ENCODE measurements around the gene HYI.
"Not testable (repeated sequence)": the region's sequence is repeated elsewhere in the genome, so short reads cannot be mapped to it uniquely, and the experiment has no call there.

HYI gene

DNA sequence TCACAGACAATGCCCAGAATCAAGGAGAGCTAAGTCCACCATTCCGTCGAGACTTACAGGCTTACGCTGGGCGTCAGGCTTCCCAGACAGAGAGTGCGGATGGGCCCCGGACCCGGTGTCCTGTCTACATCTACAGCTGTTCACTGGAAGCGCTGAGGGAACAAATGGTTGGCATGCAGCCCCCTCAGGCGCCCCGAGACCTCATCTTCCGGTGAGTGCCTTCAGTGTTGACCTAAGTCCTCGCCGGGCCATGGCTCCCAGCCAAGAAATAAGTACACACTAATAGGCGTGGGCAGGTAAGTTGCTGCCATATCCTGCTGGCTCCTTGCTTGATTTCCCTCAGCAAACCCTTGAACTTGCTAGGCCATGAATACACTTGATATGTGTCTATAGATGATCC, 26.2 kb downstream of the HYI start:
- no peak for DNase-seq (ENCODE audit: low read depth)

DNA sequence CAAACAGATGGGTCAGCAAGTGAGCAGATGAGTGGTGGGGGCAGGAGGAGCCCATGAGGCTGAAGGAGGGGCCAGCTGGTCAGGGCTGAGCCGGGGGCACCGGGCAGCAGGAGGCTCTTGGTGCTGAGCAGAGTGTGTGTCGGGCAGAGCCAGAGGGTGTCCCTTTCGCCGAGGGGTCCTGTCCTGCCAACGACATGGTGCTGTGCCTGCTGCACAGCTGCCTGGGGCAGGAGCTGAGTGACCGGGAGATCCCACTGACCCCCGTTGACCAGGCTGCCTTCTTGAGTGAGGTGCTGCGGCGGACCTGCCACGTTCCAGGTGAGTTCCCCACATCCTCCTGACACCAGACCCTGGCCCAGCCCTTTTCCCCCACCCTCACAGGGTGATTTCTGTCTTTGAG, 27.5 kb downstream of the HYI start:
- DNase-seq (ENCODE audit: low read depth) = no peak

DNA sequence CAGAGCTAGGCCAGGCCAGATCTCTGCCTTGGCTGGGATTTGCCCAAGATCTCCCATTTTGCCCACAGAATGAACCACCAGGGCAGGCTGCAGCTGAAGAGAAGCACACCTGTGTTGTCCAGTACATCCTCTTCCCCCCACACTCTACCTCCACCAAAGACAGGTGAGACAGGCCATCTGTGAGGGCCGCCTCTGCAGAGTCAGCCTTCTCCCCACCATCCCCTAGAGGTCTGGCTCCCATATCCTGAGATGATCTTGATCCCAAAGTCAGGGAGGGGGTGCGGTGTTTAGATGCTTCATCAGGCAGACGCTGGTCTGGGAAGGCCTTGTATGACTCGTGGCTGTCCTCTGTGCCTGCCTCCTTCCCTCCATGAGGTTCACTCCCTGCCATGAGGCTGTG, 28.7 kb downstream of the HYI start:
- DNase-seq (ENCODE audit: low read depth) = no peak

DNA sequence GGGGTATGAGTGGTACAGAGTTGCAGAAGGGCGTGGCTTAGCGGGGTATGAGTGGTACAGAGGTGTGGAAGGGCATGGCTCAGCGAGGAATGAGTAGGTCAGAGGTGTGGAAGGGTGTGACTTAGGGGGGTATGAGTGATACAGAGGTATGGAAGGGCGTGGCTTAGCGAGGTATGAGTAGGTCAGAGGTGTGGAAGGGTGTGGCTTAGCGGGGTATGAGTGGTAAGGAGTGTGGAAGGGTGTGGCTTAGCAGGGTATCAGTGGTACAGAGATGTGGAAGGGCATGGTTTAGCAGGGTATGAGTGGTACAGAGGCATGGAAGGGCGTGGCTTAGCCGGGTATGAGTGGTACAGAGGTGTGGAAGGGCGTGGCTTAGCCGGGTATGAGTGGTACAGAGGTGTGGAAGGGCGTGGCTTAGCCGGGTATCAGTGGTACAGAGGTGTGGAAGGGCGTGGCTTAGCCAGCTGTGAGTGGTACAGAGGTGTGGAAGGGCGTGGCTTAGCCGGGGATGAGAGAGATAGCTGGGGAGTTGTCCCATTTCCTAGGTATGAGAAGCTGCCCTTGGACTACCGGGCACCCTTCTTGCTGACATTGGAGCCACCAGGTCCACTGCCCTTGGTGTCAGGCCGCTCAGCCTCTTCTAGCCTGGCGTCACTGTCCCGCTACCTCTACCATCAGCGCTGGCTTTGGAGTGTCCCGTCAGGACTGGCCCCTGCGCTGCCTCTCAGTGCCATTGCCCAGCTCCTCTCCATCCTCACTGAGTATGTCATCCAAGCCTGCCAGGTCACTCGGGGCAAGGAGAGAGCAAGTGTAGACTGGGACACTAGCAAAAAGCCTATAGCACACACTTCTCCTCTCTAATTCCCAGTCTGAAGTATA, 29.8 kb downstream of the HYI start:
- no peak for DNase-seq (ENCODE audit: low read depth)

DNA sequence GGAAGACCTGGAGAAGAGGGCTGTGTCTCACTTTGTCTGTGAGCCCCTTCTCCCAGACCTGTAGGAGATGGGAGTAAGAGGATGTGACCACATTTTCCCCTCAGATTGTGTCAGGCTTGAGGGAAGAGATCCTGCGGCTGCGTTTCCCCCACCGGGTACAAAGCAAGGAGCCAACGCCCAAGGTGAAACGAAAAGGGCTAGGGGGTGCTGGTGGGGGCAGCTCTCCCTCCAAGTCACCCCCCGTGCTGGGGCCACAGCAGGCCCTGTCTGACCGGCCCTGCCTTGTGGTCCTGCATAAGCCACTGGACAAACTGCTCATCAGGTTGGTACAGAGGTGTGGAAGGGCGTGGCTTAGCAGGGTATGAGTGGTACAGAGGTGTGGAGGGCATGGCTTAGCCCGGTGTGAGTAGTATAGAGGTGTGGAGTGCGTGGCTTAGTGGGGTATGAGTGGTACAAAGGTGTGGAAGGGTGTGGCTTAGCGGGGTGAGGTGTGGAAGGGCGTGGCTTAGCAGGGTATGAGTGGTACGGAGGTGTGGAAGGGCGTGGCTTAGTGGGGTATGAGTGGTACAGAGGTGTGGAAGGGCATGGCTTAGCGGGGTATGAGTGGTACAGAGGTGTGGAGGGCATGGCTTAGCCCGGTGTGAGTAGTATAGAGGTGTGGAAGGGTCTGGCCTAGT, 30.6 kb downstream of the HYI start:
- no peak for DNase-seq (ENCODE audit: low read depth)

DNA sequence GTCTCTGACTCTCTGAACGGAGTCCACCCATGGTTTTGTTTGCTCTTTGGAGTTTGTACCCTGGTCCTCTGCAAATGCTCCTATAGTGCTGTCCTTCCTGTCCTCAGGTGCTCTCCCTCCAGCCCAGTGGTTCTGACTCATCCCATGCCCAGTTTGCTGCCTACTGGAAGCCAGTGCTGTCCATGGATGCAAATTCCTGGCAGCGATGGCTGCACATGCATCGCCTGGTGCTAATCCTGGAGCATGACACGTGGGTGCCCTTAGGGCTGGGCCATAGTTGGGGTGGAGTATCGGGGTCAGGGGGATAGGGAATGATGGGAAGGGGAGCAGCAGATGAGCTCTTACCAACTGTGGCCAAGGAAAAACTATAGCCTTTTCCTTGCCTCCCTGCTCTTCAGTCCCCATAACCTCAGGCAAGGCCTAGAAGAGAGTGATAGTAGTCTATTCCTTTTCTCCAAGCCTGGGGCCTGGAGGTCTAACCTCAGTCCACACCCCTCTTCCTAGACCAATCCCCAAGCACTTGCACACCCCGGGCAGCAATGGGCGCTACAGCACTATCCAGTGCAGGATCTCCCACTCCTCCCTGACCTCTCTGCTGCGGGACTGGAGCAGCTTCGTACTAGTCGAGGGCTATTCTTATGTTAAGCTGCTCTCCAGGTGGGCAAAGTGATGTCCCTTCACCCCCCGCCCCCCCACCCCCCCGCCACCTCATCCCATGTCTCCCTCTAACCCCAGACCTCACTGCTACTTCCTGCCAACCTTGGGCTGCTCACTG, 31.6 kb downstream of the HYI start:
- no peak for DNase-seq (ENCODE audit: low read depth)

DNA sequence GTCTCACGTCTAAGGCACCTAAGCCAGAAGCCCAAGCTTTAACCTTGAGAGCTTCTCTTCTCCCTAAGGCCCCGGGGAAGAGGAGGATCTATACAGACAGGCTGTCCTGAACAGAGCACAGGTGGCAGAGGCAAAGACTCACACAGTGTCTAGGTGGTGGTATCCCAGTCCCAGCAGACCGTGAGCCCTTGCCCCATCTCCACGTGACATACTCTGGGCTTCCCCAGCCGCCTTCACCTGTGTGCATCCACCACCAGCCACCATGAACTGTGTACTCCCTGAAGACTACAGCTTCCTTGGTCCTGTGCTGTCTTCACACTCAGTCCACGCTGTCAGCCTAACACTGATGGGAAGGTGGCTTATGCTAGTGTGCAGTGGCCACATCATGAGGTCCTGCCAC, 32.3 kb downstream of the HYI start:
- DNase-seq (ENCODE audit: low read depth) = no peak

DNA sequence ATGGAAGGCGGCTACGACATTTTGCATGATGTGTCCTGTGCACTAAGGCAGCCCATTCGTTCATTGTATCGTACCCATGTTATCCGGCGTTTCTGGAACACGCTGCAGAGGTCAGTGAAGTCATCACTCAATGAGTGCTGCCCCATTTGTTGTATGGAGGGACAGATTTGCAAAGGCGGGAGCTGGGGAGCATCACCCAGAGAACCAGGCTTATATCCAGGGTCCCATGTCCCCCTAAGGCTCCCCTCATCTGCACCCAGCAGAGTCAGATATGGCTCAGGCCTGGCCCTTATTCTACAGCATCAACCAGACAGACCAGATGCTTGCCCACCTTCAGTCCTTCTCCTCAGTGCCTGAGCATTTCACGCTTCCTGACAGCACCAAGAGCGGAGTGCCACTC, 32.9 kb downstream of the HYI start:
- no peak for DNase-seq (ENCODE audit: low read depth)

DNA sequence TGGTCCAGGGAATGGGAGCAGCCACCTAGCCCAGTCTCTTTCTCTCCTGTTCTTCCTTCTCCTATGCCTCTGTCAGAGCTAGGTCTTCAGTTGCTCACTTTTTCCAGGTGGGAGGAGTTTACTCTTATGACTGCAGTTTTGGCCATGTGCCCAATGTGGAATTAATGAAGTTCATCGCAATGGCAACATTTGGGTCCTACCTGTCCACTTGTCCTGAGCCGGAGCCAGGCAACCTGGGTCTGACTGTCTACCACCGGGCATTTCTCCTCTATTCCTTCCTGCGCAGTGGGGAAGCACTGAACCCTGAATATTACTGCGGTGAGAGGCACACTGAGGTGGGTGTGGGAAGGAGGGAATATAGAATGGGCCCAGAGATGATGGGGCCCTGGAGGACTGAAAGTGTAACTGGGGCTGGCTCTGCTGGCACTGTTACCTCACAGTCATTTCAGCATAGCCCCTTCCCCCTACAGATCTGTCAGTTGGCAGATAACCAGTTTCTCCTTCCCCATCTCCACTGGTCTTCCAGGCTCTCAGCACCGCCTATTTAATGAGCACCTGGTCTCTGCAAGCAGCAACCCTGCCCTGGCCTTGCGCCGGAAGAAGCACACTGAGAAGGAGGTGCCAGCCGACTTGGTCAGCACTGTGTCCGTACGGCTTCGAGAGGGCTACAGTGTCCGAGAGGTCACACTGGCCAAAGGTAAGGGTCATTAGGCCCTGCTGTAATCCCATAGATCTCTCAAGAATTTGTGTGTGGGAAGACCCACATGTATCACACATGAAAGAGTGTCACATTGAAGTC, 33.9 kb downstream of the HYI start:
- no peak for DNase-seq (ENCODE audit: low read depth)

DNA sequence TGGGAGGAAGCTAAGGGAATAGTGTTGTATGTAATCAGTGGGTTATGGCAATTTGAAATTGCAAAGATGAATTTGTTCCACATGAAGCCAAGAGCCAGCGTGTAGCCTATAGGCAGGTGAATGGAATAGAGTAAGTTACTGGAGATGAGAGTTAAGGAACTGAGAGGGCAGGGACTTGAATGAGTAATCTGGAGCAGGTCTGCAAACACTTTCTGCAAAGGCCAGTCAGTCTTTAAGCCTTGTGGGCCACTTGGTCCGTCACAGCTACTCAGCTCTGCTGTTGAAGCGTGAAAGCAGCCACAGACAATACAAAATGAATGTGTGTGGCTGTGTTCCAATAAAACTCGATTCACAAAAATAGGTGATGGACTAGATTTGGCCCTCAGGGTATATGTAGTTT, 34.9 kb downstream of the HYI start:
- no peak for DNase-seq (ENCODE audit: low read depth)

DNA sequence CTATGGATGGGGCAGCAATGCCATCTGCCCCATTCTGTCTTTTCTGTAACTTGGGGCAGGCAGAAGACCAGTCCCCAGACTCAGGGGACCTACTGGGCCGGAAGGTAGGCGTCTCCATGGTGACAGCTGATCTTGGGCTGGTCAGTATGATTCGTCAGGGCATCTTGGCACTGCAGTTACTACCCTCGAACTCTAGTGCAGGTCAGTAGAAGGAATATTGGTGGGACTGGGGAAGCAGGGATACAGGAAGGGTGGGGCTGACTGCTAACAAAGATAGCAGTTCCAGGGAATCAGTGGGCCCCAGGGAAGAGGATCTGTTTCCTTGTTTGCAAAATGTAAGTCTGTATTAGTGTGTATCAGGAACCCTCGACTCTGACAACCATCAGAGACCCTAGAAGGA, 37.8 kb downstream of the HYI start:
- DNase-seq (ENCODE audit: low read depth) = no peak

DNA sequence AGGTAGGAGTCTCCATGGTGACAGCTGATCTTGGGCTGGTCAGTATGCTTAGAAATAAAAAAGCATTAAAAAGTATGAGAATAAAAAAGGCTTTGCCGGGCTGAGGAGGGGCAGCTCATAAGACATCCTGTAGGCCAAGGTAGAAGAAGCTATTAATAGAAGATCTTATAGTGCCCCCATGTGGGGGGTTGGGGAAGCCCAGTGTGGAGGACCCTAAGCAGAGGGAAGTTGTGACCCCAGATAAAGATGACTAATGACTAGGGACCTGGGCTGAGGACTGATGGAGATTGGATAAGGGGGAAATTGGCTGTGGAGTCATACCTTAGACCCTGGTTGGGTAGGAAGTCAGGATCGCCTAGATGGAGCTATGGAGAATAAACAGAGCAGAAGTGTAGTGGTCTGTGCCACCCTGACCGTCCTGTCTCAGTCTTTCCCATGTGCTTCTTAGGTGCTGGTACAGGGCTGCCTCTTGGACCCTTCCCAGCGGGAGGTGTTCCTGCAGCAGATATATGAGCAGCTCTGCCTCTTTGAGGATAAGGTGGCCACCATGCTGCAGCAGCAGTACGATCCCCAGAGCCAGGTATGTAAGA, 39.0 kb downstream of the HYI start:
- DNase-seq (ENCODE audit: low read depth) = no peak

DNA sequence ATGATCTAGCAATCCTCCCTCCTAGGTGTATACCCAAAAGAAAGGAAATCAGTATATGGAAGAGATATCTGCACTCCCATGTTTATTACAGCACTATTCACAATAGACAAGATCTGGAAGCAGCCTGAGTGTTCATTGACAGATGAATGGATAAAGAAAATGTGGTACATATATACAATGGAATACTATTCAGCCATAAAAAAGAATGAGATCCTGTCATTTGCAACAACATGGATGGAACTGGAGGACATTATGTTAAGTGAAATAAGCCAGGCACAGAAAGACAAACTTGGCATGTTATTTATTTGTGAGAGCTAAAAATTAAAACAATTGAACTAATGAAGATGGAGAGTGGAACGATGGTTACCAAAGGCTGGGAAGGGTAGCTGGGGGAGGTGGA, 40.3 kb downstream of the HYI start:
- not testable (repeated sequence) for DNase-seq (ENCODE audit: low read depth)

DNA sequence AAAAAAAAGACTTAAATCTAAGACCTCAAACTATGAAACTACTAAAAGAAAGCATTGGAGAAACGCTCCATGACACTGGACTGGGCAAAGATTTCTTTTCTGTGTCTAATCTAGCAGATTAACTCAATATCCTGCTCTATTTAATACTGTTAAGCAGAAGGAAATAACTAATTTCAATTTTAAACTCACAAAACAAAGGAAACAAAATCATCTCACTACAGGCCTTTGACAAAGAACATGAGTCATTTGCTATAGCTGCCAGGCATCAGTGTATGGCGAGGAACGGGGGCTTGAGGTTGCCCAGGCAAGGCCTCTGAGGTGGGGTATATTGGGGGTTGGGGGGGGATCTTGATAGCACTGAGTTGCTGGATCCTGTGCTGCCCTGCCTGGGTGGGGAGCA, 43.2 kb downstream of the HYI start:
- DNase-seq (ENCODE audit: low read depth) = no peak

DNA sequence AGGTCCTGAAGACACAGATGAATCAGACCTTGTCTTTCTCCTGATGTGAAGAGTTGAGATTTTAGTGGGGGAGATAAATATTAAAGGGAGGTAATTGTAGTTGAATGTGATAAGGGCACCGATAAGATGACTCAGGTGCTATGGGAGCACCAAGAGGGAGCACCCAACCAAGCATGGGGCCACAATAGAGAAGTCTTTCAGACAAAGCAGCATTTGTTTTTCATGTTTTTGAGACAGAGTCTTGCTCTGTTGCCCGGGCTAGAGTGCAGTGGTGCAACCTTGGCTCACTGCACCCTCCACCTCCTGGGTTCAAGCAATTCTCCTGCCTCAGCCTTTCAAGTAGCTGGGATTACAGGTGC, 47.9 kb downstream of the HYI start:
- DNase-seq (ENCODE audit: low read depth) = no peak

DNA sequence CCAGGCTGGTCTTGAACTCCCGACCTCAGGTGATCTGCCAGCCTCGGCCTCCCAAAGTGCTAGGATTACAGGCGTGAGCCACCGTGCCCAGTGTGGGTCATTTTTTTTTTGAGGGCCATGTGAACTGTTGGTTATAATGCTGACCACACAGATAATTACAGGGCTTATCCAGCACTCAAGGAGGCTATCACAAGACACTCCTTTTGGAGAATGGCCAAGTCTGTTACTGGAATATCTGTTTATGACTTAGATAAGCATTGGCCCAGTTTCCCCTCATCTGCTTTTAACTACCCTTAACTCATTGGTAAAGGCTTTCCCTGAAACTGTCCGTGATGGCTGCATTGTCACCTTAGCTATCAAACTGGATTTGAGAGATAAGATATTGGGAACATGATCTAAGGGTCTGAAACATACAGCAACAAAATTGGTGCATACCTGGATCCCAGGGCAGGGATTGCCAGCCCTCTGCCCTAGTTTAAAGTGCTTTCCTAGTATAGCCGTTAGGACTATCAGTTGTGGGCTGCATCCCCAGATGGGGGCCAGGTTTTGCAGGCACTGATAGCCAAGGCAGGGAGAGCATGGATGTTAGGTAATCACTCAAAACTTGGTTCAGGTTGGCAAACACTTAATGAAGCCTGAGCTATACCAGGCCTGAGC, 48.4 kb downstream of the HYI start:
- no peak for DNase-seq (ENCODE audit: low read depth)

DNA sequence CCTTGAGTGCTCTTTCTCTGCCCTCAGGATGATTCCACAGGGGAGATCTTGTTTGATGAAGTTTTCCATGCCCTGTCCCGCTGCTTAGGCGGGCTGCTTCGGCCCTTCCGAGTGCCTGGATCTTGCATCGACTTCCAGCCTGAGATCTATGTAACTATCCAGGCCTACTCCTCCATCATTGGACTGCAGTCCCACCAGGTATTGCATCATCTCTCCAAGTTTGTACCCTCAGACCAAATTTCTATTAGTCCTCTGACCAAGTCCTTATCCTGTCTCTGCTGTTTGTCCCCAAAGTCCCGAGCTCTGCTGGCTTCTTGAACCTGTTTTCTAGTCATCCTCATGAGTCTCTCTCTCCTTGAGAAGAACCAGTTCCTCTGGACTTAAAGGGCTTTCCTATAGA, 49.4 kb downstream of the HYI start:
- no peak for DNase-seq (ENCODE audit: low read depth)

DNA sequence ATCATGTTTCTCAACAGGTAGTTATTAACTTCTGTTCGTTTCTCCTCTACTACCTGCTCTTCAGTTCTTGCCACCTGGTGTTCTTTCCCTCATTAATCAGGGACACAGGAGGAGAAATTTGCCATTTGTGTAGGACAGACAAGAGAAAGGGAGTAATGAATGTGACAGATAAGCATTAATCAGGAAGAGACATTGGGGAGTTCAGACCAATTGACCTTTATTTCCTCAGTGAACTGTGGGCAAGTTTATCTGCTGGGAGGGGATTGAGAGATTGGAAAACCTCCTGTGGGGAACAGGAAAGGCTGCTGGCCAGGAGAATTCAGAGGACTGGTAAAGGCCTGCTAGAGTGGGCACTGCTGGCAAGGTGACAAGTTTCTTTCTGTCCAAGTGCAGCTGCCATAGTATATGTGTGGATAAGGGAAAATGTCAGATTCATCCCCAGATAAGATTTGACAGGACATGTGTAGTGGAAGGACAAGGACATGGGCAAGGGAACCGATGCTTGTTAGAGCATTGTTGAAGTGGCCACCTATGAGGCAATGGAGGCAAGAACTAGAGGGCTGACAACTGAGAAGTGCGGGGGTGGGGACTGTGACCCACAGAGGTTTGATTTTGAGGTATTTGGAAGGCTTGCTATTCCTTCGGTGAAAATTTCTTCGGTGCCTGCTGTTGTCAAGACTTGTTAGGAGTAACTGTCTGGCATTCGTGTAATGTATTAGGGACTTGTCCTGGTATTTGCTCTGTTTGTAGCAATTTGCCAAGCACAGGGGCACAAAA, 51.5 kb downstream of the HYI start:
- DNase-seq (ENCODE audit: low read depth) = no peak

Measured in GM04504 (cell line).